ENCODE data around the gene CAMK2B.

CAMK2B gene

GRCh38 chr7:44217852-44218402, 107.5 kb downstream of the CAMK2B start:
- Histone ChIP-seq H4K20me1 (ENCODE audit: insufficient read depth) (no peaks in the 10 kb centered on the region), H3K4me2 (no peak overlapping the region), H3K27ac (no peak overlapping the region), H3K27me3 (ENCODE audit: insufficient read depth, low read depth) (no peaks in the 10 kb centered on the region), H3K9ac (no peak overlapping the region), H3K4me3 (IDR thresholded peaks at IDR 0.05; ENCODE audit: insufficient read depth, low read depth, low read length) (no peak overlapping the region), H3K4me1 (ENCODE audit: low read depth, poor library complexity, severe bottlenecking) (no peaks in the 10 kb centered on the region), H3K79me2 (ENCODE audit: insufficient read depth, low read depth) (no peaks in the 10 kb centered on the region), H3K36me3 (ENCODE audit: insufficient read depth) (no peaks in the 10 kb centered on the region), H2AFZ (ENCODE audit: low read depth) (no peak overlapping the region)
- no peak for TF ChIP-seq CTCF (conservative IDR thresholded peaks at IDR 0.05; ENCODE audit: low read depth, low read length)

GRCh38 chr7:44217223-44217714, 108.1 kb downstream of the CAMK2B start:
- H4K20me1 ChIP-seq (ENCODE audit: insufficient read depth): no peaks in the 10 kb centered on the region
- no peaks in the 10 kb centered on the region for H3K36me3 ChIP-seq (ENCODE audit: insufficient read depth)
- no peaks in the 10 kb centered on the region for H3K79me2 ChIP-seq (ENCODE audit: insufficient read depth, low read depth)
- H3K4me3 ChIP-seq (IDR thresholded peaks at IDR 0.05; ENCODE audit: insufficient read depth, low read depth, low read length): no peak overlapping the region
- TF ChIP-seq CTCF (conservative IDR thresholded peaks at IDR 0.05; ENCODE audit: low read depth, low read length): no peak
- no peaks in the 10 kb centered on the region for H3K27me3 ChIP-seq (ENCODE audit: insufficient read depth, low read depth)
- no peak overlapping the region for H3K4me2 ChIP-seq
- no peak overlapping the region for H2AFZ ChIP-seq (ENCODE audit: low read depth)
- H3K27ac ChIP-seq: no peak overlapping the region
- no peak overlapping the region for H3K9ac ChIP-seq
- no peaks in the 10 kb centered on the region for H3K4me1 ChIP-seq (ENCODE audit: low read depth, poor library complexity, severe bottlenecking)

GRCh38 chr7:44216521-44217222, 108.7 kb downstream of the CAMK2B start:
- no peaks in the 10 kb centered on the region for H3K36me3 ChIP-seq (ENCODE audit: insufficient read depth)
- H3K79me2 ChIP-seq (ENCODE audit: insufficient read depth, low read depth): no peaks in the 10 kb centered on the region
- H3K27ac ChIP-seq: no peak overlapping the region
- no peak overlapping the region for H3K4me2 ChIP-seq
- no peaks in the 10 kb centered on the region for H4K20me1 ChIP-seq (ENCODE audit: insufficient read depth)
- no peaks in the 10 kb centered on the region for H3K4me1 ChIP-seq (ENCODE audit: low read depth, poor library complexity, severe bottlenecking)
- no peak for TF ChIP-seq CTCF (conservative IDR thresholded peaks at IDR 0.05; ENCODE audit: low read depth, low read length)
- H3K9ac ChIP-seq: no peak overlapping the region
- no peaks in the 10 kb centered on the region for H3K27me3 ChIP-seq (ENCODE audit: insufficient read depth, low read depth)
- no peak overlapping the region for H3K4me3 ChIP-seq (IDR thresholded peaks at IDR 0.05; ENCODE audit: insufficient read depth, low read depth, low read length)
- no peak overlapping the region for H2AFZ ChIP-seq (ENCODE audit: low read depth)

- no peaks in the 10 kb centered on the region for H3K79me2 ChIP-seq (ENCODE audit: insufficient read depth, low read depth)
- H3K4me3 ChIP-seq (IDR thresholded peaks at IDR 0.05; ENCODE audit: insufficient read depth, low read depth, low read length): no peak overlapping the region
- H2AFZ ChIP-seq (ENCODE audit: low read depth): no peak overlapping the region
- no peak overlapping the region for H3K27ac ChIP-seq
- H4K20me1 ChIP-seq (ENCODE audit: insufficient read depth): no peaks in the 10 kb centered on the region
- H3K4me1 ChIP-seq (ENCODE audit: low read depth, poor library complexity, severe bottlenecking): no peaks in the 10 kb centered on the region
- no peak for TF ChIP-seq CTCF (conservative IDR thresholded peaks at IDR 0.05; ENCODE audit: low read depth, low read length)
- no peak overlapping the region for H3K9ac ChIP-seq
- H3K27me3 ChIP-seq (ENCODE audit: insufficient read depth, low read depth): no peaks in the 10 kb centered on the region
- no peak overlapping the region for H3K4me2 ChIP-seq
- no peaks in the 10 kb centered on the region for H3K36me3 ChIP-seq (ENCODE audit: insufficient read depth)
Observed at GRCh38 chr7:44216019-44216418, 109.4 kb downstream of the CAMK2B start.
